HG02885 (cell line): ENCODE measurements around the gene TSPAN33.
"Not testable (repeated sequence)": the region's sequence is repeated elsewhere in the genome, so short reads cannot be mapped to it uniquely, and the experiment has no call there.

Experiments
- ATAC-seq: cut with Tn5 transposase; IDR thresholded peaks from one replicate; pipeline ENCODE4 v1.9.1; 2021; ENCODE audit warnings: mild to moderate bottlenecking; ENCODE audit not compliant: unreplicated experiment, poor library complexity

The TSPAN33 gene

GRCh38 chr7:129205126-129205818, 60.8 kb downstream of the TSPAN33 start:
- ATAC-seq, result no peak

- no peak for ATAC-seq
These were observed 61.7 kb downstream of the TSPAN33 start for GRCh38 chr7:129205987-129206785.

GRCh38 chr7:129208667-129209066, 64.2 kb downstream of the TSPAN33 start:
- ATAC-seq, result no peak

- ATAC-seq, result no peak
These were observed 64.8 kb downstream of the TSPAN33 start for GRCh38 chr7:129209067-129209926.

- ATAC-seq, result peak; percentile 77
These were observed 65.9 kb downstream of the TSPAN33 start for GRCh38 chr7:129210256-129210988.

- ATAC-seq, result no peak
These were observed 66.4 kb downstream of the TSPAN33 start for GRCh38 chr7:129210989-129211312.

GRCh38 chr7:129212126-129212525, 67.6 kb downstream of the TSPAN33 start:
- ATAC-seq, result no peak

GRCh38 chr7:129212596-129212995, 68.1 kb downstream of the TSPAN33 start:
- no peak for ATAC-seq

- ATAC-seq, result no peak
These were observed 69.3 kb downstream of the TSPAN33 start for GRCh38 chr7:129213828-129214227.

- ATAC-seq, result not testable (repeated sequence)
These were observed 71.2 kb downstream of the TSPAN33 start for GRCh38 chr7:129215691-129216090.

- not testable (repeated sequence) for ATAC-seq
These were observed 71.7 kb downstream of the TSPAN33 start for GRCh38 chr7:129216101-129216715.

- not testable (repeated sequence) for ATAC-seq
These were observed 72.4 kb downstream of the TSPAN33 start for GRCh38 chr7:129216821-129217416.

- ATAC-seq, result no peak
These were observed 74.1 kb downstream of the TSPAN33 start for GRCh38 chr7:129218514-129219062.

- not testable (repeated sequence) for ATAC-seq
These were observed 74.7 kb downstream of the TSPAN33 start for GRCh38 chr7:129219166-129219565.
